Lung (tissue), 12 donors: ENCODE results near the gene ART4. TPM values are rescaled to one million over a fixed set of nuclear protein-coding genes. Genes with fewer than 3 reads are reported as not detected.

Experiments used
- ATAC-seq: fragments of 200-7000 bp; cut with Tn5 transposase; one replicate; pipeline ENCODE4 v1.9.1; 2020; ENCODE audit warnings: moderate number of reproducible peaks; ENCODE audit not compliant: insufficient read depth, low FRiP score
- DNase-seq, 3 donors: peaks; one replicate each; pipeline ENCODE4 v3.0.0-alpha.2; 2013 to 2017
- H3K27ac ChIP-seq, 2 donors: one replicate each; pipeline ENCODE4 v1.5.1; 2013; ENCODE audit warnings: mild to moderate bottlenecking in 2 of 2, moderate library complexity in 2 of 2, control low read depth in 1 of 2, inconsistent platforms in 1 of 2, low read depth in 1 of 2, low read length in 1 of 2
- H3K27me3 ChIP-seq, 3 donors: one replicate each; pipeline ENCODE4 v1.5.1; 2013; ENCODE audit warnings: low read length in 2 of 3; ENCODE audit not compliant: control insufficient read depth in 3 of 3, insufficient read depth in 3 of 3
- H3K36me3 ChIP-seq, 4 donors: one replicate each; pipeline ENCODE4 v1.5.1; 2013; ENCODE audit warnings: low read length in 4 of 4, mild to moderate bottlenecking in 1 of 4, moderate library complexity in 1 of 4; ENCODE audit not compliant: control insufficient read depth in 4 of 4, insufficient read depth in 4 of 4
- H3K4me1 ChIP-seq, 5 donors: one replicate each; pipeline ENCODE4 v1.5.1; 2013; ENCODE audit warnings: low read length in 5 of 5, mild to moderate bottlenecking in 2 of 5, moderate library complexity in 1 of 5; ENCODE audit not compliant: control insufficient read depth in 5 of 5, insufficient read depth in 5 of 5
- H3K4me3 ChIP-seq: one replicate; pipeline ENCODE4 v1.5.1; 2013; ENCODE audit warnings: mild to moderate bottlenecking, control low read depth, moderate library complexity
- H3K9ac ChIP-seq, 2 donors: one replicate each; pipeline ENCODE4 v1.5.1; 2013; ENCODE audit warnings: low read length in 2 of 2, control low read depth in 1 of 2; ENCODE audit not compliant: insufficient read depth in 1 of 2
- H3K9me3 ChIP-seq, 4 donors: one replicate each; pipeline ENCODE4 v1.5.1; 2013; ENCODE audit warnings: low read length in 3 of 4, mild to moderate bottlenecking in 1 of 4, moderate library complexity in 1 of 4; ENCODE audit not compliant: control insufficient read depth in 4 of 4, insufficient read depth in 3 of 4
- CTCF ChIP-seq: IDR thresholded peaks from 2 replicates; pipeline ENCODE4 v1.5.1; 2012; ENCODE audit warnings: mild to moderate bottlenecking; ENCODE audit errors: control extremely low read depth, extremely low read depth
- WGBS, 2 donors: extraction: QIAGEN DNeasy Blood & Tissue Kit; methylation state at CpG; one replicate each; pipeline ENCODE4 v1.1.7; 2013; 5-methylcytosine and 5-hydroxymethylcytosine counted together
- polyA plus RNA-seq, 2 donors: library from polyadenylated mRNA; stranded (reverse); fragments of 200-250 nt; gene quantifications; one replicate each; pipeline ENCODE4 v1.2.1, GENCODE V29; 2013
- total RNA-seq, 2 donors: library from RNA; depleted of rRNA in 1 of 2; stranded (reverse); fragments of >200 nt in 1 of 2; gene quantifications; one replicate each; pipeline ENCODE4 v1.2.1, GENCODE V29; 2014 to 2021
- donor health status: control.
- donor health status: control.
- donor health status: Bipolar disorder and iron deficiency.
- donor health status: healthy.
- donor health status: DM: yes; HTN: yes; CAD: no.

The ART4 gene
- total and polyA plus RNA-seq, 4 donors = 0.76 to 3.1 (median 0.92) TPM

DNA sequence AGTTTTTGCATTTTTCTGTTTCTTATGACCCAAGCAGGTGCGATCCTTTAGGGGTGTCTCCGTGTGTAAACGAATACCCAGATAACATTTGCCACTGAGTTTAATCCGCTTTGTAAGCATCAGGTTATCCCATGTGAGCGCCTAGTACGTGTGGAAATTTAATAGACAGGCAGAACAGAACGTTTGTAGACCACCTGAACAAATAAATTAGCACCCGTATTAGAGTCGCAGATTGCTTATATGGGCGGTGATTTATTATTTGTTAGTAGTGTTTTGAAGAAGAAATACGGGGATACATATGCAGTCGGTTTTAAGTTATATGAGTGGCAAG lies 39.5 kb downstream of the ART4 start:
- H3K27me3 ChIP-seq = no peaks in the 10 kb centered on the region
- 1% methylated on average over 12 of the region's 12 CpGs for WGBS, 2 donors
- peak overlapping the region; percentile 59 for H3K4me3 ChIP-seq
- H3K9me3 ChIP-seq = no peaks in the 10 kb centered on the region
- ATAC-seq = peak; percentile 0
- H3K36me3 ChIP-seq = peaks cover 3 to 8% (median 6%) of the 10 kb centered on the region in 4 donors
- peak overlapping the region; percentile 81 to 95 for H3K27ac ChIP-seq
- no peak for TF ChIP-seq CTCF
- DNase-seq = no peak
- H3K4me1 ChIP-seq = peaks cover 0 to 23% (median 8%) of the 10 kb centered on the region in 5 donors
- H3K9ac ChIP-seq = peak overlapping the region; percentile 75 to 89

GRCh38 chr12:14803011-14803829 lies 40.1 kb downstream of the ART4 start, which contains the start of the genes C12orf60 and WBP11:
Gene C12orf60 (plus strand): TSS chr12:14803670. CDS start chr12:14822936, 19,266 bp downstream.
Gene WBP11 (minus strand): TSS chr12:14803478. CDS start chr12:14801383, 2,095 bp downstream.
- Histone ChIP-seq H3K36me3 (peaks cover 3 to 14% (median 8%) of the 10 kb centered on the region in 4 donors), H3K4me1 (peaks cover 0 to 23% (median 8%) of the 10 kb centered on the region in 5 donors), H3K27me3 (no peaks in the 10 kb centered on the region), H3K27ac (peak within 1 kb of the TSS; percentile 95), H3K9me3 (no peaks in the 10 kb centered on the region), H3K4me3 (peak within 1 kb of the TSS; percentile 96), H3K9ac (peak within 1 kb of the TSS; percentile 98 to 99)
- ATAC-seq = peak; percentile 98
- DNase-seq = peak; percentile 97 to 100 (median 100)
- no peak for TF ChIP-seq CTCF
- 0 to 1% methylated on average over 50 of the region's 50 CpGs for WGBS, 2 donors

- H3K27me3 ChIP-seq = no peaks in the 10 kb centered on the region
- no peak for TF ChIP-seq CTCF
Measured at GRCh38 chr12:14802721-14803010, 40.7 kb downstream of the ART4 start.

More at GRCh38 chr12:14802721-14803010, 40.7 kb downstream of the ART4 start:
- Histone ChIP-seq H3K4me1 (peaks cover 0 to 23% (median 8%) of the 10 kb centered on the region in 5 donors), H3K4me3 (peak overlapping the region; percentile 96), H3K9me3 (no peaks in the 10 kb centered on the region), H3K27ac (peak overlapping the region; percentile 83 to 95), H3K36me3 (peaks cover 3 to 19% (median 10%) of the 10 kb centered on the region in 4 donors), H3K9ac (peak overlapping the region; percentile 98 to 99)
- no peak for ATAC-seq
- 0 to 1% methylated on average over 7 of the region's 7 CpGs for WGBS, 2 donors
- DNase-seq = peak in 1 of 3 donors; percentile 75
